Tibial artery (tissue), 4 donors: ENCODE data around the gene CHRNA1.

Experiments
- DNase-seq, 2 donors: peaks; one replicate each; pipeline ENCODE4 v3.0.0-alpha.2; 2019
- H3K27ac ChIP-seq, 2 donors: fragments of 200-600 bp; sonication (generic) in 1 of 2; 1 replicate in 1 of 2; 2 replicates in 1 of 2; pipeline ENCODE4 v1.5.1; 2018 to 2019; ENCODE audit warnings: mild to moderate bottlenecking in 1 of 2
- H3K27me3 ChIP-seq, 2 donors: fragments of 200-600 bp; sonication (generic) in 1 of 2; one replicate each; pipeline versions ENCODE4 v1.5.1 to v1.6.0; 2016 to 2019
- H3K36me3 ChIP-seq, 3 donors: fragments of 200-600 bp; sonication (generic) in 2 of 3; one replicate each; pipeline ENCODE4 v1.5.1; 2016 to 2019; ENCODE audit warnings: mild to moderate bottlenecking in 2 of 3
- H3K4me1 ChIP-seq, 4 donors: fragments of 200-600 bp; sonication (generic) in 2 of 4; 1 replicate in 3 of 4; 2 replicates in 1 of 4; pipeline ENCODE4 v1.5.1; 2016 to 2019
- H3K4me3 ChIP-seq, 2 donors: fragments of 200-600 bp; sonication (generic) in 1 of 2; 1 replicate in 1 of 2; 2 replicates in 1 of 2; pipeline ENCODE4 v1.5.1; 2018 to 2019; ENCODE audit warnings: mild to moderate bottlenecking in 2 of 2
- H3K9me3 ChIP-seq, 3 donors: fragments of 200-600 bp; sonication (generic) in 1 of 3; one replicate each; pipeline ENCODE4 v1.5.1; 2016 to 2019
- CTCF ChIP-seq, 2 experiments: fragments of 200-600 bp in 1 of 2; fragments of 450-650 bp in 1 of 2; IDR thresholded peaks; one replicate each; pipeline ENCODE4 v1.5.1; 2017 to 2019; ENCODE audit warnings: antibody characterized with exemption in 2 of 2, mild to moderate bottlenecking in 1 of 2, moderate library complexity in 1 of 2
- intact Hi-C: fragments of 100-400 bp; cut with DNase I; formaldehyde crosslinking; loops from one replicate; pipeline ENCODE4 v1.15.0; 2023; ENCODE audit warnings: low total_unique reads

The CHRNA1 gene

DNA sequence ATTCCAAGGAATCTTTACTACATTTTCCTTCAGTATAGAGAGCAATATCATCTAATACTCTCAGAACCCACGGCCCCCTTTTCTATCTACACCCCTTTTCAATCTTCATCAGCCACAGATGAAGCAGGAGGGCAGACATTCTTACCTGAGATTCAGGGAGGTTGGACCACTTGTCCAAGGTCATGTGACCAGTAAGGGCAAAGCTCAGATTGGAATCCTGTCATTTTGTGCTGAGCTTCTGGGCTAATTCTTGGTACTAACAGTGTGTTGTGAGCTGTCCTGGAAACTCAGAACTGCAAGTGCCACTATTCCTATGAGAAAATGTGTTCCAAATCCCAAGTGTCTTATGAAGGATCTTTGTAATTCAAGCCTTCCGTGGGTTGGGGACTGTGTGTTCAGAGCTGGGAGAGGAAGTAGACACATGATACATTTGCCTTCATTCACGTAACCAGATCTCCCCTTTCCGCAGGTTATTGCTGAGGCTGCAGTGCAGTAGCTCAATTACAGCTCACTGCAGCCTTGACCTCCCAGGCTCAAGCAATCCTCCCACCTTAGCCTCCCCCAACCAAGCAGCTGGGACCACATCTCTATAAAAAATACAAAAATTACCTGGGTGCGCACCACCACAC is 3.3 kb downstream of the CHRNA1 start:
- intact Hi-C loops: no loop called here
- H3K27ac ChIP-seq: no peak overlapping the region
- no peaks in the 10 kb centered on the region for H3K27me3 ChIP-seq

DNA sequence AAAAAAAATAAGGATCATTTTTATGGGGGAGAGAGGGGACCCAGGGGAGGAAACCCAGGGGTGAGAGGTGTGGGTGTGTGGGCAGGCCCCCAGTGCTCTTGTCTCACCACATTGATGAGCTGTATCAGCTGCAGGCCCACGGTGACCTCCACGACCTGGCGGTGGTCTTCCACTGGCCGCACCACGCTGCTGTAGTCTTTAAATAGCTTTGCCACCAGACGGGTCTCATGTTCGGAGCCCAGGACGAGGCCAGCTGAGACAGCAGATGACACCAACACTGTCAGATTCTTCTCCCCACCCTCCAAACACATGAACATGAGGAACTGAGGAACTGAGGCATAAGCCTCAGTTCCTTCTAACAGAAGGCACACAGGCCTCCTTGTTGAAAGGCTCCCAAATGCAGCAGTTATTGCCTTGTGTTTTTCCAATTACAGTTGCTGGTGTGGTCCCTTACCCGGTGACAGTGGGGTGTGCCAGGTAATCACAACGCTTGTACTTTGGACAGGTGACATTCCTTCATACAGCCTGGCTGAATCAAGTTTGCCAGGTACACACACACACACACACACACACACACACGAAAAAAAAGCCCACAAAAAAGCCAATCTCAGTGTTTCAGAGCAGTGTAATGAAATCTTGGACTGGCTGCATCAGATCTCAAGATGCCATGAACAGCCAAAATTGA is 4.7 kb downstream of the CHRNA1 start:
- H3K9me3 ChIP-seq: no peaks in the 10 kb centered on the region
- no peak overlapping the region for H3K27ac ChIP-seq
- H3K4me3 ChIP-seq: no peak overlapping the region
- no peak for DNase-seq
- no peaks in the 10 kb centered on the region for H3K36me3 ChIP-seq
- no peaks in the 10 kb centered on the region for H3K27me3 ChIP-seq
- no peak for TF ChIP-seq CTCF (IDR thresholded peaks at IDR 0.05)
- H3K4me1 ChIP-seq: peaks cover 0 to 20% (median 0%) of the 10 kb centered on the region in 4 donors
- intact Hi-C loops: no loop called here

More for the DNA sequence above, 3.3 kb downstream of the CHRNA1 start:
- Histone ChIP-seq H3K4me3 (no peak overlapping the region), H3K36me3 (no peaks in the 10 kb centered on the region), H3K4me1 (peaks cover 0 to 31% (median 0%) of the 10 kb centered on the region in 4 donors), H3K9me3 (no peaks in the 10 kb centered on the region)
- TF ChIP-seq CTCF (IDR thresholded peaks at IDR 0.05): no peak
- no peak for DNase-seq

- Histone ChIP-seq H3K27ac (no peak overlapping the region), H3K4me1 (no peaks in the 10 kb centered on the region), H3K27me3 (no peaks in the 10 kb centered on the region), H3K4me3 (no peak overlapping the region), H3K36me3 (no peaks in the 10 kb centered on the region), H3K9me3 (no peaks in the 10 kb centered on the region)
- intact Hi-C loops: no loop called here
- DNase-seq: no peak
- TF ChIP-seq CTCF (IDR thresholded peaks at IDR 0.05): no peak
These were observed 7.5 kb downstream of the CHRNA1 start for GRCh38 chr2:174756743-174757142.

- H3K4me1 ChIP-seq: no peaks in the 10 kb centered on the region
- no peaks in the 10 kb centered on the region for H3K27me3 ChIP-seq
- intact Hi-C loops: no loop called here
- H3K4me3 ChIP-seq: no peak overlapping the region
- H3K9me3 ChIP-seq: no peaks in the 10 kb centered on the region
- DNase-seq: no peak
- H3K36me3 ChIP-seq: no peaks in the 10 kb centered on the region
- no peak overlapping the region for H3K27ac ChIP-seq
- TF ChIP-seq CTCF (IDR thresholded peaks at IDR 0.05): no peak
These were observed 11.1 kb downstream of the CHRNA1 start for GRCh38 chr2:174753038-174753633.

GRCh38 chr2:174752403-174753037 is 11.8 kb downstream of the CHRNA1 start:
- Histone ChIP-seq H3K4me1 (no peaks in the 10 kb centered on the region), H3K27me3 (no peaks in the 10 kb centered on the region), H3K36me3 (no peaks in the 10 kb centered on the region), H3K4me3 (no peak overlapping the region), H3K9me3 (no peaks in the 10 kb centered on the region), H3K27ac (no peak overlapping the region)
- no peak for DNase-seq
- no peak for TF ChIP-seq CTCF (IDR thresholded peaks at IDR 0.05)
- intact Hi-C loops: no loop called here
